Heart left ventricle (tissue), 16 donors: Measurements from ENCODE around the gene POLR1A. TPM values are rescaled to one million over a fixed set of nuclear protein-coding genes. Genes with fewer than 3 reads are reported as not detected.

Source experiments
- ATAC-seq, 4 donors: fragments of 200-7000 bp; cut with Tn5 transposase; one replicate each; pipeline ENCODE4 v1.9.1; 2020 to 2022; ENCODE audit warnings: moderate library complexity in 4 of 4, mild to moderate bottlenecking in 3 of 4, moderate number of reproducible peaks in 1 of 4
- DNase-seq, 5 donors: peaks; one replicate each; pipeline ENCODE4 v3.0.0-alpha.2; 2020
- H3K27ac ChIP-seq, 12 donors: fragments of 200-600 bp; sonication (generic) in 4 of 12; one replicate each; pipeline versions ENCODE4 v1.5.0 to v1.8.0; 2016 to 2022; ENCODE audit warnings: mild to moderate bottlenecking in 2 of 12
- H3K27me3 ChIP-seq, 9 donors: fragments of 200-600 bp; sonication (generic) in 2 of 9; one replicate each; pipeline versions ENCODE4 v1.5.1 to v1.8.0; 2016 to 2022; ENCODE audit warnings: mild to moderate bottlenecking in 3 of 9
- H3K36me3 ChIP-seq, 9 donors: fragments of 200-600 bp; sonication (generic) in 2 of 9; one replicate each; pipeline versions ENCODE4 v1.5.0 to v1.8.0; 2018 to 2022; ENCODE audit warnings: mild to moderate bottlenecking in 2 of 9
- H3K4me1 ChIP-seq, 12 donors: fragments of 200-600 bp; sonication (generic) in 4 of 12; one replicate each; pipeline versions ENCODE4 v1.5.0 to v1.8.0; 2016 to 2022; ENCODE audit warnings: mild to moderate bottlenecking in 3 of 12
- H3K4me3 ChIP-seq, 12 donors: fragments of 200-600 bp; sonication (generic) in 4 of 12; one replicate each; pipeline versions ENCODE4 v1.5.0 to v1.8.0; 2017 to 2022; ENCODE audit warnings: mild to moderate bottlenecking in 9 of 12, moderate library complexity in 4 of 12
- H3K9me3 ChIP-seq, 12 donors: fragments of 200-600 bp; sonication (generic) in 4 of 12; one replicate each; pipeline versions ENCODE4 v1.5.0 to v1.8.0; 2016 to 2022; ENCODE audit warnings: mild to moderate bottlenecking in 1 of 12
- POLR2A ChIP-seq, 2 donors: fragments of 450-650 bp; IDR thresholded peaks; one replicate each; pipeline ENCODE4 v1.6.1; 2017; ENCODE audit warnings: antibody characterized with exemption in 2 of 2, mild to moderate bottlenecking in 2 of 2, moderate library complexity in 2 of 2
- WGBS, 4 donors: extraction: QIAGEN DNeasy Blood & Tissue Kit in 2 of 4; methylation state at CpG; one replicate each; pipeline versions ENCODE4 v1.1.5 to v1.1.7; 2013 to 2018; 5-methylcytosine and 5-hydroxymethylcytosine counted together
- intact Hi-C, 10 donors: fragments of 100-400 bp; cut with DNase I; formaldehyde crosslinking; loops; one replicate each; pipeline versions ENCODE4 v1.11.1 to v1.14.2; 2022
- polyA plus RNA-seq, 2 donors: library from polyadenylated mRNA; stranded (reverse); fragments of 200-250 nt; gene quantifications; one replicate each; pipeline ENCODE4 v1.2.3, GENCODE V29; 2013
- total RNA-seq, 9 donors: library from RNA; depleted of rRNA in 2 of 9; stranded (reverse); fragments of >200 nt in 2 of 9; fragmentation: NEBNext Ultra II Directional in 3 of 9; extraction: Animal tissue kit (Norgen Biotek cat#: 25700) in 3 of 9; gene quantifications; one replicate each; pipeline versions ENCODE4 v1.1.0 to v1.2.4, GENCODE V29; 2016 to 2023
- TF ChIP-seq, protein P1 (sequence below), 12 donors: fragments of 200-600 bp; sonication (generic) in 4 of 12; IDR thresholded peaks; one replicate each; pipeline versions ENCODE4 v1.5.0 to v1.8.0; 2018 to 2022; ENCODE audit warnings: antibody characterized with exemption in 12 of 12, mild to moderate bottlenecking in 5 of 12
- donor health status: ischemic (EF 13 %, LVEDD 7.1; RV severe dilation, severe dysfunction).
- donor health status: healthy with polysubstance abuse.
- donor health status: DM: no; HTN: yes; CAD: no.
- donor health status: DM: no; HTN: no; CAD: no.
- donor health status: ischemic (EF 25% LVEDD 6.9; RV normal size, moderate dysfunction).
- donor health status: ischemic (EF 25% LVEDD 5.7; RV mildly dilated, moderate dysfunction).
- donor health status: healthy.
- donor health status: DM: yes; HTN: yes; CAD: no.
- donor health status: ischemic (EF 35%, LVEDD 5.7; RV mildly dilated, moderate dysfunction).
- donor health status: nonischemic (EF 11% LVEDD 7.7; RV severe dilation, severe dysfunction).
- donor health status: DM: yes; HTN: yes; CAD: no.
- donor health status: PGD.
- donor health status: ischemic (EF 29% LVEDD 5.4; RV normal size, mild dysfunction).
- donor health status: nonischemic (EF 23%, LVEDD 6.1; RV moderate dilation, normal function).

The POLR1A gene
- total and polyA plus RNA-seq, 11 donors = 4.2 to 25.4 (median 17.7) TPM

DNA sequence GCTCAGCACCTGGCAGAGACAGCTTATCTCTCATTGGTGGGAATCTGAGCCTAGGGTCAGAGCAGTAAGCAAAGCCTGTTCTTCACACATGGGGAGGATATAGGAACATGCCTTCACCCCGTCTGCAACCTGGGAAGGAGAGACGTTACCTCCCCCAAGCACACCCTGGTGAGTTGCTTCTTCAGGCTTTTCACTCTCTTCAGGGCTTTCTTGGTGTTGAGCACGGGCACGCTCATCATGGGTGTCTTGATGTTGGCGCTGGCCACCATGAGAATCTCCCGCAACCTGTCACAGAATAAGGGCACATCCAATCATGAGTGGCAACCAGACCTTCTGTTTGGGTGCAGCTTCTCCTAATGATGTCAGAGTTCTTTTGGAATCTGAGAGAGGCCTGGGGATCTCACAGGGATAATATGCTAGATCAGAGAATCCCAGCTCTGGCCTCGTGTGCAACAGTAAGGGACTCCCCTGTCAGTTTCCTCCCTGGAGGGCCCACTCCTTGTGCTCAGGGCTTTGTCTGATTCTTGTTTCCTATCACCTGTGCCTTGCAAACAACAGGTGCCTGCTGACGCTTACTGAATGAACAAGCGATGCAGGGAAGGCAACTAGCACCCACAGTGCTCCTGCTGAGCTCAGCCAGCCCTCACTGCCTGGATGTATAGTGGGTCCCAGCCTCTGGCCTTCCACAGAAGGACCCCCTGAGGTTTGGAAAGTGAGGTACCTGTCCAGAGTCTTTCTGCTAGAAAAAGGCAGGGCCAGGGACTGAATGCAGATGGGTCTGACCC lies 66.3 kb downstream of the POLR1A start:
- intact Hi-C loops = loop anchor here in 5 of 10 donors (5.0 to 10.0 kb wide), 5 partner anchors 33 to 155 kb away; partner anchors contain the start of gene ST3GAL5 (in 3 of the 5)
- H3K27me3 ChIP-seq = no peaks in the 10 kb centered on the region
- peaks cover 0 to 63% (median 50%) of the 10 kb centered on the region in 9 donors for H3K36me3 ChIP-seq
- ATAC-seq (no peak), DNase-seq (peak in 1 of 5 donors; percentile 23)
- no peak for TF ChIP-seq POLR2A (IDR thresholded peaks at IDR 0.05)
- TF ChIP-seq, protein P1, sequence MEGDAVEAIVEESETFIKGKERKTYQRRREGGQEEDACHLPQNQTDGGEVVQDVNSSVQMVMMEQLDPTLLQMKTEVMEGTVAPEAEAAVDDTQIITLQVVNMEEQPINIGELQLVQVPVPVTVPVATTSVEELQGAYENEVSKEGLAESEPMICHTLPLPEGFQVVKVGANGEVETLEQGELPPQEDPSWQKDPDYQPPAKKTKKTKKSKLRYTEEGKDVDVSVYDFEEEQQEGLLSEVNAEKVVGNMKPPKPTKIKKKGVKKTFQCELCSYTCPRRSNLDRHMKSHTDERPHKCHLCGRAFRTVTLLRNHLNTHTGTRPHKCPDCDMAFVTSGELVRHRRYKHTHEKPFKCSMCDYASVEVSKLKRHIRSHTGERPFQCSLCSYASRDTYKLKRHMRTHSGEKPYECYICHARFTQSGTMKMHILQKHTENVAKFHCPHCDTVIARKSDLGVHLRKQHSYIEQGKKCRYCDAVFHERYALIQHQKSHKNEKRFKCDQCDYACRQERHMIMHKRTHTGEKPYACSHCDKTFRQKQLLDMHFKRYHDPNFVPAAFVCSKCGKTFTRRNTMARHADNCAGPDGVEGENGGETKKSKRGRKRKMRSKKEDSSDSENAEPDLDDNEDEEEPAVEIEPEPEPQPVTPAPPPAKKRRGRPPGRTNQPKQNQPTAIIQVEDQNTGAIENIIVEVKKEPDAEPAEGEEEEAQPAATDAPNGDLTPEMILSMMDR (IDR thresholded peaks at IDR 0.05) = no peak
- no peak overlapping the region for H3K4me3 ChIP-seq
- peak overlapping the region in 9 of 12 donors; percentile 48 to 97 (median 84) for H3K27ac ChIP-seq
- peaks cover 19 to 54% (median 45%) of the 10 kb centered on the region in 12 donors for H3K4me1 ChIP-seq
- H3K9me3 ChIP-seq = no peaks in the 10 kb centered on the region
- WGBS, 4 donors = 93 to 96% (median 96%) methylated on average over 9 of the region's 9 CpGs

GRCh38 chr2:86038291-86039081 lies 67.2 kb downstream of the POLR1A start:
- Histone ChIP-seq H3K36me3 (peaks cover 0 to 62% (median 48%) of the 10 kb centered on the region in 9 donors), H3K9me3 (no peaks in the 10 kb centered on the region), H3K4me3 (no peak overlapping the region), H3K4me1 (peaks cover 19 to 57% (median 45%) of the 10 kb centered on the region in 12 donors), H3K27ac (peak overlapping the region; percentile 72 to 97 (median 85)), H3K27me3 (no peaks in the 10 kb centered on the region)
- DNase-seq (peak in 2 of 5 donors; percentile 37 to 43), ATAC-seq (peak in 2 of 4 donors; percentile 12 to 24)
- intact Hi-C loops = loop anchor here in 5 of 10 donors (5.0 to 10.0 kb wide), 5 partner anchors 34 to 154 kb away; partner anchors contain the start of gene ST3GAL5 (in 3 of the 5)
- TF ChIP-seq, protein P1 (IDR thresholded peaks at IDR 0.05) = no peak
- peak in 1 of 2 donors; percentile 17 for TF ChIP-seq POLR2A (IDR thresholded peaks at IDR 0.05)
- 69 to 84% (median 71%) methylated on average over 12 of the region's 12 CpGs for WGBS, 4 donors

DNA sequence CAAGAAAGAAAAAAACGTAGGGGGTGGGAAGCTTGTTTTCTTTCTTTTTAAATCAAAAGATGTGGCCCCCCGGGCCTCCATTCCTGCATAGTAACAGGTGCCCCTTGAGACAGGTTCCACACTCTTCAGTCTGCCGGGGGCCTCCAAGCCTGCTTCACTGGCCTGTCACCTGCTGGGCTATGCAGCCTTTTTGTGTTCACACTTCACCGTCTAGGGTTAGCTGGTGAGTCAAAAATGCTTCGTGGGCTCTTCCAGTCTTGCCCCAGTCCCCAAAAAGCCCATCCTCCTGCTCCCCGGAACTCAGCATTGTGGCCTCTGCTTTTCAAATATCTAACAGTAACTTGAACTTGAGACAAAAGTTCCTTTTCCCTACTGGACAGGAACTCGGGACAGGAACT lies 67.9 kb downstream of the POLR1A start:
- peaks cover 0 to 62% (median 48%) of the 10 kb centered on the region in 9 donors for H3K36me3 ChIP-seq
- ATAC-seq = no peak
- no peaks in the 10 kb centered on the region for H3K27me3 ChIP-seq
- H3K4me3 ChIP-seq = no peak overlapping the region
- no peak for DNase-seq
- H3K27ac ChIP-seq = peak overlapping the region; percentile 72 to 97 (median 85)
- no peaks in the 10 kb centered on the region for H3K9me3 ChIP-seq
- H3K4me1 ChIP-seq = peaks cover 19 to 57% (median 45%) of the 10 kb centered on the region in 12 donors
- TF ChIP-seq, protein P1 (IDR thresholded peaks at IDR 0.05) = no peak
- no peak for TF ChIP-seq POLR2A (IDR thresholded peaks at IDR 0.05)
- 60 to 68% (median 65%) methylated on average over 7 of the region's 7 CpGs for WGBS, 4 donors
- intact Hi-C loops = loop anchor here in 7 of 10 donors (2.0 to 10.0 kb wide), 6 partner anchors 35 to 153 kb away; partner anchors contain the start of gene ST3GAL5 (in 7 of the 7)
